Tibial artery (tissue), 4 donors: ENCODE data around the gene YDJC.

ENCODE experiments used
- DNase-seq, 2 donors: peaks; one replicate each; pipeline ENCODE4 v3.0.0-alpha.2; 2019
- H3K27ac ChIP-seq, 2 donors: fragments of 200-600 bp; sonication (generic) in 1 of 2; 1 replicate in 1 of 2; 2 replicates in 1 of 2; pipeline ENCODE4 v1.5.1; 2018 to 2019; ENCODE audit warnings: mild to moderate bottlenecking in 1 of 2
- H3K27me3 ChIP-seq, 2 donors: fragments of 200-600 bp; sonication (generic) in 1 of 2; one replicate each; pipeline versions ENCODE4 v1.5.1 to v1.6.0; 2016 to 2019
- H3K36me3 ChIP-seq, 3 donors: fragments of 200-600 bp; sonication (generic) in 2 of 3; one replicate each; pipeline ENCODE4 v1.5.1; 2016 to 2019; ENCODE audit warnings: mild to moderate bottlenecking in 2 of 3
- H3K4me1 ChIP-seq, 4 donors: fragments of 200-600 bp; sonication (generic) in 2 of 4; 1 replicate in 3 of 4; 2 replicates in 1 of 4; pipeline ENCODE4 v1.5.1; 2016 to 2019
- H3K4me3 ChIP-seq, 2 donors: fragments of 200-600 bp; sonication (generic) in 1 of 2; 1 replicate in 1 of 2; 2 replicates in 1 of 2; pipeline ENCODE4 v1.5.1; 2018 to 2019; ENCODE audit warnings: mild to moderate bottlenecking in 2 of 2
- H3K9me3 ChIP-seq, 3 donors: fragments of 200-600 bp; sonication (generic) in 1 of 3; one replicate each; pipeline ENCODE4 v1.5.1; 2016 to 2019
- CTCF ChIP-seq, 2 experiments: fragments of 200-600 bp in 1 of 2; fragments of 450-650 bp in 1 of 2; IDR thresholded peaks; one replicate each; pipeline ENCODE4 v1.5.1; 2017 to 2019; ENCODE audit warnings: antibody characterized with exemption in 2 of 2, mild to moderate bottlenecking in 1 of 2, moderate library complexity in 1 of 2
- intact Hi-C: fragments of 100-400 bp; cut with DNase I; formaldehyde crosslinking; loops from one replicate; pipeline ENCODE4 v1.15.0; 2023; ENCODE audit warnings: low total_unique reads

The YDJC gene

DNA sequence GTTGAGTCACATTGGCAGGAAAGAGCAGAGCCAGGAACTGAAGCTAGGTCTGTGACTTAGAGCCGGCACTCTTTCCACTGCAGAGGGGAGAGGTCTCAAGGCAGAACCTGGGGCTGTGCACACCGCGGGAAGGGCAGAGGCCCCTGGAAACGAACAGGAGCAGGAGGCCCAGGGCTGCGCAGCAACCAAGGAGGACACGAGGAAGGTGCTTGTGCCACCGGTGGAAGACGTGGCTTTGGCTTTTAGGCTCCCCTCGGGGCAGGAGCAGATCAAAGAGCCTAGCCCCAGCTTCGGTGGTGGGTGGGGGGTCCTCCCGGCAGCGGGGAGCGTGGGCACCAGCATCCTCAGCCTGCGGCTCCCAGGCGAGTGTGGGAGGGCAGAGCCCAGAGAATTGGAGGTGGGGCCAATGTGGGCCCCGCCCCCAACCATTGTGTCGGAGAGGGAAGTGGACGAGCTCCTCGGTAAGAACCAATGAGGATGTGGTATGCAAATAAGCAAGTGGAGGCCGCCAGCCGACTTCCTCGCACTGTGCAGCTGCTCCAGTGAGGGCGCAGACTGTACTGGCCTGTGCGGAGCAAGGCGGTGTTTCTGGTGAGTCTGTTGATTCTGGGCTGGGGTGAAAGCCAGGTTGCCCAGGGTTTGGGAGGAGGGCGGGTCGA, 2.5 kb upstream of the YDJC start, which contains the start of gene CCDC116:
Gene CCDC116, plus strand, starts transcription at position 524 of the 659 bp plus-strand sequence. CDS start 422 bp downstream, outside the sequence.
- Histone ChIP-seq H3K27ac (no peak within 1 kb of the TSS), H3K4me3 (no peak within 1 kb of the TSS), H3K4me1 (peaks cover 0 to 18% (median 14%) of the 10 kb centered on the region in 4 donors), H3K36me3 (peaks cover 0 to 10% (median 0%) of the 10 kb centered on the region in 3 donors), H3K9me3 (no peaks in the 10 kb centered on the region), H3K27me3 (no peaks in the 10 kb centered on the region)
- DNase-seq: no peak
- no peak for TF ChIP-seq CTCF (IDR thresholded peaks at IDR 0.05)
- intact Hi-C loops: no loop called here

- Histone ChIP-seq H3K4me3 (no peak overlapping the region), H3K27ac (no peak overlapping the region), H3K36me3 (peaks cover 0 to 10% (median 0%) of the 10 kb centered on the region in 3 donors), H3K4me1 (peaks cover 0 to 18% (median 14%) of the 10 kb centered on the region in 4 donors), H3K9me3 (no peaks in the 10 kb centered on the region), H3K27me3 (no peaks in the 10 kb centered on the region)
- intact Hi-C loops: no loop called here
- DNase-seq: no peak
- TF ChIP-seq CTCF (IDR thresholded peaks at IDR 0.05): no peak
Observed at GRCh38 chr22:21631025-21631424, 1.2 kb upstream of the YDJC start.

DNA sequence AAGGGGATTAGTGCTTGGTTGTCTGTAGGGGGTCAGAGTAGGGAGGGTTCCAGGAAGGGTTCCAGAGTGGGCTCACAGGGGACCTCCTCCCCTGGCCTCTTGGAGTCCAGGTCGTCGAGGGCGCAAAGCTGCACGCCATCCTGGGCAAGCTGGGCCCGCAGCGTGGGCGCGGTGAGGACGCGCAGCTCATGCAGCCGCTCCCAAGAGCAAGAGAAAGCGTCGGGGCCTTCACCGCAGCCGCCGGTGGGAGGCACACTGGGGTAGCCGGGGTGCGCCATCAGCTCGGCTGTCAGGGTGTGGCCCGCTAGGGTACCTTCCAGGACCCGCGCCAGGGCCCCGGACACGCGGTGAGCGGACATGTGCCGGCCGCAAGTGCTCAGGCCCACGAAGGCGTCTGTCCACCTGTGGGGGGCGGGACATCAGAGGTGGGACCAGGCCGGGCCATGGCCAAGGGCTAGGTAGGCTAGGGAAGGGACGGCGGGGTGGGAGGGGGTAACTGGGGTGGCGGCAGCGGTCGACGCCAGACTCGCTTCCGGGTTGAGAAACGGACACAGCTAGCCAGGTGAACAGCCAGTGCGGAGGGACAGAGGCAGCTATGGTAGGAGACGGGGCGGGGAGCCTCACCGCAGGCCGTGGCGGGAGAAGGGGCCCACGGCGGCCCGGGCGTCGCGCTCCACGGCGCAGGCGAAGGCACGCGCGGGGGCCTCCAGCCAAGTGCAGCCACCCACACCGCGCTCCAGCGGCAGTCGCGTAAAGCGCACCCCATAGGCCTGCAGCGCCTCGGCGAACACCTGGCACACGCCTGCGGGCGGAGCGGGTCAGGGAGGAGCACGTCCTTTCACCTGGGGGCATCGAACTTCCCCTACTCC, 1.2 kb downstream of the YDJC start:
- DNase-seq: no peak
- Histone ChIP-seq H3K4me1 (peaks cover 0 to 34% (median 30%) of the 10 kb centered on the region in 4 donors), H3K36me3 (peaks cover 0 to 10% (median 0%) of the 10 kb centered on the region in 3 donors), H3K27ac (peak overlapping the region; percentile 74 to 80), H3K4me3 (peak overlapping the region; percentile 62 to 71), H3K27me3 (no peaks in the 10 kb centered on the region), H3K9me3 (no peaks in the 10 kb centered on the region)
- intact Hi-C loops: no loop called here
- TF ChIP-seq CTCF (IDR thresholded peaks at IDR 0.05): no peak

- Histone ChIP-seq H3K4me3 (no peak overlapping the region), H3K27ac (no peak overlapping the region), H3K36me3 (peaks cover 0 to 18% (median 0%) of the 10 kb centered on the region in 3 donors), H3K4me1 (peaks cover 0 to 48% (median 39%) of the 10 kb centered on the region in 4 donors), H3K27me3 (no peaks in the 10 kb centered on the region), H3K9me3 (no peaks in the 10 kb centered on the region)
- no peak for TF ChIP-seq CTCF (IDR thresholded peaks at IDR 0.05)
- no peak for DNase-seq
- intact Hi-C loops: no loop called here
Observed at GRCh38 chr22:21626735-21627469, 2.9 kb downstream of the YDJC start.

DNA sequence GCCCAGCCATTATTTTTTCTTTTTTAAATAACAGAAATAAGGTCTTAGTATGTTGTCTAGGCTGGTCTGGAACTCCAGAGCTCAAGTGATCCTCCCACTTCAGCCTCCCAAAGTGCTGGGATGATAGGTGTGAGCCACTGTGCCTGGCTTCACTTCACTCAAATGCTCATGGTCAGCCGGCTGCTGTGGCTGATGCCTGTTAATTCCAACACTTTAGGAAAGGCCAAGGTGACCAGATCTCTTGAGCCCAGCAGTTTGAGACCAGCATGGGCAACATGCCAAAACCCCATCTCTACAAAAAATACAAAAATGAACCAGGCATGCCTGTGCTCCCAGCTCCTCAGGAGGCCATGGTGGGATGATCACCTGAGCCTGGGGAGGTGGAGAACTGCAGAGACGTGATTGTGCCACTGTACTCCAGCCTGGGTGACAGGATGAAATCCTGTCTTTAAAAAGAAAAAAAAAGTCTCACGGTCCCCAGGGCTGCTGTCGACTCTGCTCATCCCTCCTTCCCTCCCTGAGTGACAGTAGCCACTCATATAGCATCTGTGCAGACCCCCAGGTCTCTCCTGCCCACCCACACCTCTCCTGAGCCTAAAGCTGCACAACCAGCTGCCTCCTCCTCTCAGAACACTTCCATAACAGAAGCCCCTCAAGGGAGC, 3.6 kb downstream of the YDJC start:
- intact Hi-C loops: no loop called here
- peaks cover 0 to 48% (median 39%) of the 10 kb centered on the region in 4 donors for H3K4me1 ChIP-seq
- H3K27me3 ChIP-seq: no peaks in the 10 kb centered on the region
- TF ChIP-seq CTCF (IDR thresholded peaks at IDR 0.05): no peak
- H3K4me3 ChIP-seq: no peak overlapping the region
- DNase-seq: no peak
- H3K27ac ChIP-seq: no peak overlapping the region
- H3K36me3 ChIP-seq: peaks cover 0 to 19% (median 0%) of the 10 kb centered on the region in 3 donors
- no peaks in the 10 kb centered on the region for H3K9me3 ChIP-seq
